Measurements from ENCODE around the gene ARMH4.

DNA sequence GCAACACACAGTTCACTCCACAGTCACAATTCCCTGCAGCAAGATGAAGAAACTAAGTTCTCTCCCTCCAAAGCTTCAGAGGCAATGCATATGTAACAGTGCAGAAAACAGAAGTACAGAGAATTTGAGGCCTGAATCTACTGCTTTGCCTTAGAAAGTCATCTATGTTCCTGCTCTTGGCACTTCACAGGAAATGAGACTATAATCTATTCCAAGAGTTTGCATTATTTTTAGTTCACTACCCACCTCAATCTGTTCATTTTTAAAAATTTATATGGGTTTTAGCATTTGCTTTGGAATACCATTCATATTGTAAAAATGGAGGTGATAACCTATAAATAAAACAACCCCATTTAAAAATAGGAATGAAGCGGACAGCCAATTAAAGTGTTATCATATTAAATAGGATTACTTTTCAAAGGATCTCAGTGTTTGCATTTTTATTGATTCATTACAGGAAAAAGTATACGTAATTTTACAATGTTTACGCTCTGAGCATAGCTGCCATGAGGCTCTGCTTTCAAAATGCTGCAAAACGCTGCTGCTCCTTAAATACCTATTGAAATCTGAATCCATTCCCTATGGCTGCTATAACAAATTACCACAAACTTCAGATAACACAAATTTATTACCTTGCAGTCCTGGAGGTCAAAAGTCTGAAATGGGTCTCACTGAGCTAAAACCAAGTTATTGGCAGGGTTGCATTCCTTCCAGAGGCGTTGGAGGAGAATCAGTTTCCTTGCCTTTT, 60.0 kb downstream of the ARMH4 start:
- TF ChIP-seq, protein P1, sequence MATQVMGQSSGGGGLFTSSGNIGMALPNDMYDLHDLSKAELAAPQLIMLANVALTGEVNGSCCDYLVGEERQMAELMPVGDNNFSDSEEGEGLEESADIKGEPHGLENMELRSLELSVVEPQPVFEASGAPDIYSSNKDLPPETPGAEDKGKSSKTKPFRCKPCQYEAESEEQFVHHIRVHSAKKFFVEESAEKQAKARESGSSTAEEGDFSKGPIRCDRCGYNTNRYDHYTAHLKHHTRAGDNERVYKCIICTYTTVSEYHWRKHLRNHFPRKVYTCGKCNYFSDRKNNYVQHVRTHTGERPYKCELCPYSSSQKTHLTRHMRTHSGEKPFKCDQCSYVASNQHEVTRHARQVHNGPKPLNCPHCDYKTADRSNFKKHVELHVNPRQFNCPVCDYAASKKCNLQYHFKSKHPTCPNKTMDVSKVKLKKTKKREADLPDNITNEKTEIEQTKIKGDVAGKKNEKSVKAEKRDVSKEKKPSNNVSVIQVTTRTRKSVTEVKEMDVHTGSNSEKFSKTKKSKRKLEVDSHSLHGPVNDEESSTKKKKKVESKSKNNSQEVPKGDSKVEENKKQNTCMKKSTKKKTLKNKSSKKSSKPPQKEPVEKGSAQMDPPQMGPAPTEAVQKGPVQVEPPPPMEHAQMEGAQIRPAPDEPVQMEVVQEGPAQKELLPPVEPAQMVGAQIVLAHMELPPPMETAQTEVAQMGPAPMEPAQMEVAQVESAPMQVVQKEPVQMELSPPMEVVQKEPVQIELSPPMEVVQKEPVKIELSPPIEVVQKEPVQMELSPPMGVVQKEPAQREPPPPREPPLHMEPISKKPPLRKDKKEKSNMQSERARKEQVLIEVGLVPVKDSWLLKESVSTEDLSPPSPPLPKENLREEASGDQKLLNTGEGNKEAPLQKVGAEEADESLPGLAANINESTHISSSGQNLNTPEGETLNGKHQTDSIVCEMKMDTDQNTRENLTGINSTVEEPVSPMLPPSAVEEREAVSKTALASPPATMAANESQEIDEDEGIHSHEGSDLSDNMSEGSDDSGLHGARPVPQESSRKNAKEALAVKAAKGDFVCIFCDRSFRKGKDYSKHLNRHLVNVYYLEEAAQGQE (IDR thresholded peaks at IDR 0.05; ENCODE audit: insufficient read depth in 1 of 2, low read depth in 2 of 2, low read length in 2 of 2) = no peak
- no peak for TF ChIP-seq TAF1 (IDR thresholded peaks at IDR 0.05; ENCODE audit: borderline replicate concordance, insufficient read depth, low read length)
- TF ChIP-seq POLR2AphosphoS5 (IDR thresholded peaks at IDR 0.05; ENCODE audit: low read depth, low read length) = no peak
